Keratinocyte (primary cell): Measurements from ENCODE around the gene CCDC27.

Source experiments
- CTCF ChIP-seq, 3 experiments: IDR thresholded peaks in 1 of 3; conservative IDR thresholded peaks in 1 of 3; optimal IDR thresholded peaks in 1 of 3; 2 replicates in 2 of 3; 3 replicates in 1 of 3; pipeline versions ENCODE3 to v1.5.1; 2011; ENCODE audit warnings: low read length in 3 of 3, mild to moderate bottlenecking in 3 of 3, moderate library complexity in 2 of 3, control low read depth in 1 of 3, inconsistent platforms in 1 of 3; ENCODE audit not compliant: insufficient read depth in 2 of 3; ENCODE audit errors: extremely low read depth in 1 of 3
- EZH2 ChIP-seq: IDR thresholded peaks from one replicate; pipeline ENCODE4 v1.6.1; 2012; ENCODE audit warnings: inconsistent platforms, mild to moderate bottlenecking, low read length, moderate library complexity

- TF ChIP-seq CTCF (optimal IDR thresholded peaks at IDR 0.05 in 1 of 3, IDR thresholded peaks at IDR 0.05 in 1 of 3, conservative IDR thresholded peaks at IDR 0.05 in 1 of 3; ENCODE audit: extremely low read depth in 1 of 3, insufficient read depth in 2 of 3, low read length in 3 of 3): no peak
- no peak for TF ChIP-seq EZH2
These were observed 28.7 kb downstream of the CCDC27 start for GRCh38 chr1:3780901-3781300.
